Activated CD4-positive, alpha-beta T cell treated with anti-CD3 and anti-CD28 coated beads for 36 hours (primary cell): ENCODE data around the gene MRGPRX4. TPM values are rescaled to one million over a fixed set of nuclear protein-coding genes. Genes with fewer than 3 reads are reported as not detected.
"Not testable (repeated sequence)": the region's sequence is repeated elsewhere in the genome, so short reads cannot be mapped to it uniquely, and the experiment has no call there.

ENCODE experiments used
- ATAC-seq: fragments of 200-7000 bp; cut with Tn5 transposase; one replicate; pipeline ENCODE4 v1.10.0; 2021; ENCODE audit warnings: mild to moderate bottlenecking, moderate library complexity
- CTCF ChIA-PET: fragments of 350-600 bp; sonication (Branson Sonifier 250); formaldehyde crosslinking; loops from one replicate; lab custom pipeline; 2021; ENCODE audit warnings: antibody characterized with exemption; lab: Charles Lee
- POLR2A ChIA-PET: fragments of 350-600 bp; sonication (Branson Sonifier 250); formaldehyde crosslinking; loops from one replicate; lab custom pipeline; 2021; ENCODE audit warnings: antibody characterized with exemption, inconsistent platforms; lab: Charles Lee
- DNase-seq: peaks from one replicate; pipeline ENCODE4 v3.0.0-alpha.2; 2020
- H3K27ac Mint-ChIP-seq: one replicate; pipeline ENCODE4 v1.8.0; 2021; ENCODE audit warnings: mixed read lengths
- H3K27me3 Mint-ChIP-seq: one replicate; pipeline ENCODE4 v1.8.0; 2021; ENCODE audit warnings: mixed read lengths
- H3K36me3 Mint-ChIP-seq: one replicate; pipeline ENCODE4 v1.8.0; 2021; ENCODE audit warnings: low read depth, mixed read lengths
- H3K4me1 Mint-ChIP-seq: one replicate; pipeline ENCODE4 v1.8.0; 2021; ENCODE audit warnings: mixed read lengths
- H3K4me3 Mint-ChIP-seq: one replicate; pipeline ENCODE4 v1.8.0; 2021; ENCODE audit warnings: mild to moderate bottlenecking, moderate library complexity, mixed read lengths
- H3K9me3 Mint-ChIP-seq: one replicate; pipeline ENCODE4 v1.8.0; 2021; ENCODE audit warnings: low read depth, mixed read lengths
- intact Hi-C, 2 experiments: fragments of 100-400 bp; cut with DNase I in 1 of 2; cut with micrococcal nuclease in 1 of 2; formaldehyde crosslinking; loops; one replicate each; pipeline versions ENCODE4 v1.14.2 to v1.15.1; 2022 to 2024; cut with DNase I, micrococcal nuclease
- total RNA-seq, 2 experiments: library from RNA; stranded (reverse); gene quantifications; one replicate each; pipeline ENCODE4 v1.2.3, GENCODE V29; 2021

MRGPRX4 gene
- total RNA-seq = not detected

DNA sequence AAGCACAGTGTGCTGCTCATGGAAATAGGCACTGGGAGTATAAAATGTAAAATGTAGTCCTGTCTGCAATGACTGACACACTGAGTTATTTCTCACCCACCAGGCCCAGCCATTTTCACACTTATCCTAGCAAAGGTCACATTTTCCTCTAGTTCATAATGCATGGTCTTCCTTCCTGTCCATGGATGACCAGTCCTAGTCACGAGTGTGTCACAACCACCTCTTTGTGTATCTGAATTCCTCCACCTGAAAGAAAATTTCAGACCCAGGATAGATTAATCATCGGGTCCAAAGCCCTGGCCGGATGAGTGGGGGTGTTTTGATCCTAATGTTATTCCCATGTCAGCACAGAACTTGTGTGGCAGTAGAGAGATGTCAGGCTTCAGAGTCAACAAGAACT, at the start of gene MRGPRX4:
TSS of gene MRGPRX4 (plus strand) at position 172 of the 400 bp plus-strand sequence. CDS start 420 bp downstream, outside the sequence.
- DNase-seq (no peak), ATAC-seq (no peak)
- no peaks in the 10 kb centered on the region for H3K36me3 Mint-ChIP-seq
- no peaks in the 10 kb centered on the region for H3K4me1 Mint-ChIP-seq
- peaks cover 21% of the 10 kb centered on the region for H3K27me3 Mint-ChIP-seq
- no peak within 1 kb of the TSS for H3K27ac Mint-ChIP-seq
- H3K9me3 Mint-ChIP-seq = no peaks in the 10 kb centered on the region
- ChIA-PET POLR2A (no interaction called here), CTCF (no interaction called here)
- intact Hi-C loops = no loop called here
- H3K4me3 Mint-ChIP-seq = no peak within 1 kb of the TSS

GRCh38 chr11:18131115-18131514, 41.5 kb upstream of the MRGPRX4 start:
- H3K9me3 Mint-ChIP-seq, POLR2A ChIA-PET, H3K27ac Mint-ChIP-seq, CTCF ChIA-PET, H3K4me3 Mint-ChIP-seq, H3K4me1 Mint-ChIP-seq, H3K36me3 Mint-ChIP-seq, ATAC-seq, DNase-seq, intact Hi-C loops: not testable (repeated sequence)
- H3K27me3 Mint-ChIP-seq = peaks cover 32% of the 10 kb centered on the region

- H3K4me3 Mint-ChIP-seq = no peak within 1 kb of the TSS
- H3K36me3 Mint-ChIP-seq = no peaks in the 10 kb centered on the region
- ATAC-seq (no peak), DNase-seq (no peak)
- H3K27ac Mint-ChIP-seq = no peak within 1 kb of the TSS
- CTCF ChIA-PET = no interaction called here
- peaks cover 32% of the 10 kb centered on the region for H3K27me3 Mint-ChIP-seq
- no peaks in the 10 kb centered on the region for H3K4me1 Mint-ChIP-seq
- no peaks in the 10 kb centered on the region for H3K9me3 Mint-ChIP-seq
- POLR2A ChIA-PET = no interaction called here
- intact Hi-C loops = no loop called here
Observed at GRCh38 chr11:18132341-18132740, 40.3 kb upstream of the MRGPRX4 start, which contains the start of gene MRGPRX3. MRGPRX3 (plus strand) TSS chr11:18132571; CDS start chr11:18137203, 4,632 bp downstream.

- H3K27me3 Mint-ChIP-seq = peaks cover 21% of the 10 kb centered on the region
- H3K9me3 Mint-ChIP-seq = no peaks in the 10 kb centered on the region
- no peaks in the 10 kb centered on the region for H3K4me1 Mint-ChIP-seq
- no peak for ATAC-seq
- intact Hi-C loops = no loop called here
- ChIA-PET CTCF (no interaction called here), POLR2A (no interaction called here)
- H3K36me3 Mint-ChIP-seq = no peaks in the 10 kb centered on the region
- H3K27ac Mint-ChIP-seq = no peak overlapping the region
- no peak for DNase-seq
- no peak overlapping the region for H3K4me3 Mint-ChIP-seq
Observed at GRCh38 chr11:18135308-18135707, 37.3 kb upstream of the MRGPRX4 start.

- Mint-ChIP-seq H3K9me3 (no peaks in the 10 kb centered on the region), H3K36me3 (no peaks in the 10 kb centered on the region), H3K4me3 (no peak overlapping the region), H3K27me3 (peaks cover 16% of the 10 kb centered on the region), H3K4me1 (no peaks in the 10 kb centered on the region), H3K27ac (no peak overlapping the region)
- POLR2A ChIA-PET = no interaction called here
- CTCF ChIA-PET = no interaction called here
- intact Hi-C loops = no loop called here
- ATAC-seq (no peak), DNase-seq (no peak)
Observed at GRCh38 chr11:18137186-18137800, 35.3 kb upstream of the MRGPRX4 start.

DNA sequence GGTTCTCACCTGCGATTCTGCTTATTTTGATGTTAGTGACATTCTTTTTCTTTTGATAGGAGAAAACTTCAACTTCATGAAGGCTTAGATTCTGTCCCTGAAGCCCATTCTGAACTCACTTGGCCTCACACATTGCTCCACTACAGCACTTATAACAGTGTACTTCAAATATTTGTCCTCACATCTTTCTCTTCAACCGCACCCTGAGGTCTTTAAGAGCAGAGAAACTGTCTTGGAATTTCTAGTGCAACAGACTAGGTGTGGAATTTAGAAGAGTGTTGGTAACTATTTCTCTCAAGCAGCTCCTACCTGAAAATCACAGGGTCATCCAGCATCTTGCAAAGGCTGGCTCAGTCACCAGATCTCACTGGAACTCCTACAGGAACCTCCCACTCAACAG, 32.5 kb upstream of the MRGPRX4 start:
- Mint-ChIP-seq H3K27me3 (peaks cover 17% of the 10 kb centered on the region), H3K4me1 (no peaks in the 10 kb centered on the region), H3K27ac (no peak overlapping the region), H3K9me3 (no peaks in the 10 kb centered on the region), H3K36me3 (no peaks in the 10 kb centered on the region), H3K4me3 (no peak overlapping the region)
- CTCF ChIA-PET = no interaction called here
- POLR2A ChIA-PET = no interaction called here
- ATAC-seq (no peak), DNase-seq (no peak)
- intact Hi-C loops = no loop called here

GRCh38 chr11:18144243-18144642, 28.4 kb upstream of the MRGPRX4 start:
- Mint-ChIP-seq H3K27me3 (peaks cover 22% of the 10 kb centered on the region), H3K4me1 (no peaks in the 10 kb centered on the region), H3K4me3 (no peak overlapping the region), H3K27ac (no peak overlapping the region), H3K9me3 (no peaks in the 10 kb centered on the region), H3K36me3 (no peaks in the 10 kb centered on the region)
- ChIA-PET POLR2A (no interaction called here), CTCF (no interaction called here)
- no peak for ATAC-seq
- no peak for DNase-seq
- intact Hi-C loops = no loop called here

- POLR2A ChIA-PET = no interaction called here
- ATAC-seq (no peak), DNase-seq (peak; percentile 8)
- Mint-ChIP-seq H3K27me3 (peaks cover 23% of the 10 kb centered on the region), H3K9me3 (no peaks in the 10 kb centered on the region), H3K27ac (no peak overlapping the region), H3K4me3 (no peak overlapping the region), H3K4me1 (no peaks in the 10 kb centered on the region), H3K36me3 (no peaks in the 10 kb centered on the region)
- intact Hi-C loops = no loop called here
- CTCF ChIA-PET = interaction anchor here (1.0 to 1.8 kb wide), 2 partner anchors 29 to 35 kb away, joined by 3 to 10 read pairs; no protein-coding TSS in a partner anchor
Observed at GRCh38 chr11:18145025-18145424, 27.6 kb upstream of the MRGPRX4 start.

DNA sequence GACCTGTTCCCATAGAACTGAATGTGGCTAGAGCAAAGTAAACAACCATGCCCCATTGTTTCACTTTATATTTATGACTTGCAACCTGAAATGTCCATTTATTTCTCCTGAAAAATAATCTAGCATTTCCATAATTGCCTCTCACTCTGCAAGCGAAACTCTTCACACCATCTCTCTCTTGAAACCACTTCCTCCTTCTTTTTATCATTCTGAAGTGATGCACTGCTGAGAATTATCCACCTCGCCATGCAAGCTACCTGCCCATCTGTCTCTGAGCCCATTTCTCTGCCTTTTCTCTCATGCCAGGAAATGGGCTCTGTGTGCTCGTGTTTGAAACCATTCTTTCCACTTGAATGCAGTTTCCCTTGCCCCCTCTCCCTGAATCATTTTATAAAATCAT, 26.8 kb upstream of the MRGPRX4 start:
- H3K36me3 Mint-ChIP-seq = no peaks in the 10 kb centered on the region
- DNase-seq = no peak
- H3K4me1 Mint-ChIP-seq = no peaks in the 10 kb centered on the region
- CTCF ChIA-PET = interaction anchor here (0.7 to 1.8 kb wide), 3 partner anchors 30 to 505 kb away, joined by 3 to 10 read pairs (median 3); no protein-coding TSS in a partner anchor
- no peak for ATAC-seq
- POLR2A ChIA-PET = no interaction called here
- H3K9me3 Mint-ChIP-seq = no peaks in the 10 kb centered on the region
- no peak overlapping the region for H3K4me3 Mint-ChIP-seq
- H3K27me3 Mint-ChIP-seq = peaks cover 26% of the 10 kb centered on the region
- intact Hi-C loops = no loop called here
- no peak overlapping the region for H3K27ac Mint-ChIP-seq

GRCh38 chr11:18151581-18151980, 21.1 kb upstream of the MRGPRX4 start:
- CTCF ChIA-PET = no interaction called here

GRCh38 chr11:18168372-18168771, 4.3 kb upstream of the MRGPRX4 start:
- Mint-ChIP-seq H3K9me3 (peaks cover 2% of the 10 kb centered on the region), H3K27me3 (peaks cover 8% of the 10 kb centered on the region), H3K27ac (no peak overlapping the region), H3K4me1 (no peaks in the 10 kb centered on the region), H3K4me3 (no peak overlapping the region), H3K36me3 (no peaks in the 10 kb centered on the region)
- CTCF ChIA-PET = interaction anchor here (0.7 to 0.8 kb wide), 2 partner anchors 50 to 173 kb away, joined by 3 read pairs; no protein-coding TSS in a partner anchor
- DNase-seq (no peak), ATAC-seq (no peak)
- POLR2A ChIA-PET = no interaction called here
- intact Hi-C loops = no loop called here

More at GRCh38 chr11:18151581-18151980, 21.1 kb upstream of the MRGPRX4 start:
- Mint-ChIP-seq H3K36me3 (no peaks in the 10 kb centered on the region), H3K4me1 (no peaks in the 10 kb centered on the region), H3K4me3 (no peak overlapping the region), H3K27me3 (peaks cover 24% of the 10 kb centered on the region), H3K27ac (no peak overlapping the region), H3K9me3 (peaks cover under 1% of the 10 kb centered on the region)
- DNase-seq = no peak
- POLR2A ChIA-PET = no interaction called here
- no peak for ATAC-seq
- intact Hi-C loops = no loop called here

DNA sequence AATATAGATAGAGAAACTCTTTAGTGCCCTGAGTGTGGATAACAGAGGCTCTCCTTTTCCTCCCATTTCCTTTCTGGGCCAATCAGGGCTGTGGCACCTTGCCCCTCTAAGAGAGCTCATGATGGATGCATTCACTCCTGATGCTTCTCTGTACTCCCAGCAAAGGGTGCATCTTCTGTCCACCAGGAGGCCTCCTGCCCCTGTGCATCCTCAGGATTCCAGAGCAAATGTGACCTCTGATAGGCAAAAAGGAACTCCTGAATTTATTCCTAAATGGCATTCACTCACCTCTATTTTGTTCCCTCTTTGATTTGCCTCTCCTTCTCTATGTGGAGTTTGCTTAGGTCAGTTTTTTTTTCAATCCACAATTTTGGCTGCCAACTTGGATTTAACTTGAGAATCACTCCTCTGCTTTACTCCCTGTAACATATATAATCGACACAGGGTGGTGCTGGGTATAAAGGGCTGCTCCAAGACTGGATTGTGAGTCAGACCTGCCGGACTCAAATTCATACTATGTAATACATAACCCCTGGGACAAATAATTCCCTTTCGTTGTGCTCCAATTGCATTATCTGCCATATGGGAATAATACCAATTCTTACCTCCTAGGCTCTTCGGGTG, 1.1 kb upstream of the MRGPRX4 start:
- Mint-ChIP-seq H3K9me3 (peaks cover 2% of the 10 kb centered on the region), H3K4me3 (no peak overlapping the region), H3K27ac (no peak overlapping the region), H3K36me3 (no peaks in the 10 kb centered on the region), H3K4me1 (no peaks in the 10 kb centered on the region), H3K27me3 (peaks cover 15% of the 10 kb centered on the region)
- CTCF ChIA-PET = no interaction called here
- POLR2A ChIA-PET = no interaction called here
- DNase-seq = peak; percentile 21
- intact Hi-C loops = no loop called here
- ATAC-seq = no peak
